CD14-positive monocyte (primary cell): ENCODE measurements around the gene ATP5F1E. TPM values are rescaled to one million over a fixed set of nuclear protein-coding genes. Genes with fewer than 3 reads are reported as not detected.
A peak's percentile ranks its signal among the peaks of the same experiment; 100 is the strongest.

Experiments used
- DNase-seq, 3 donors: peaks; one replicate each; pipeline ENCODE4 v3.0.0-alpha.2; 2011 to 2022
- H2AFZ ChIP-seq: 2 replicates; pipeline ENCODE4 v1.6.0; 2012; ENCODE audit warnings: mild to moderate bottlenecking, low read depth, low read length, inconsistent platforms; ENCODE audit not compliant: insufficient read depth, poor library complexity, severe bottlenecking
- H3K27ac ChIP-seq, 2 donors: 1 replicate in 1 of 2; 2 replicates in 1 of 2; pipeline ENCODE4 v1.5.1; 2012 to 2013; ENCODE audit warnings: low read length in 2 of 2, control low read depth in 1 of 2, inconsistent platforms in 1 of 2, low read depth in 1 of 2, mild to moderate bottlenecking in 1 of 2
- H3K27me3 ChIP-seq, 2 donors: one replicate each; pipeline versions ENCODE4 v1.6.0 to v1.6.1; 2011 to 2013; ENCODE audit warnings: low read length in 2 of 2; ENCODE audit not compliant: control insufficient read depth in 2 of 2, insufficient read depth in 2 of 2
- H3K36me3 ChIP-seq, 2 donors: replicated peaks in 1 of 2; 1 replicate in 1 of 2; 2 replicates in 1 of 2; pipeline versions ENCODE4 v1.5.1 to v1.6.1; 2012 to 2013; ENCODE audit warnings: low read length in 2 of 2, control low read depth in 1 of 2, inconsistent platforms in 1 of 2, mild to moderate bottlenecking in 1 of 2; ENCODE audit not compliant: insufficient read depth in 2 of 2, control insufficient read depth in 1 of 2
- H3K4me1 ChIP-seq, 2 donors: 1 replicate in 1 of 2; 2 replicates in 1 of 2; pipeline versions ENCODE4 v1.5.1 to v1.6.1; 2012 to 2013; ENCODE audit warnings: low read length in 2 of 2, control low read depth in 1 of 2, inconsistent platforms in 1 of 2, mild to moderate bottlenecking in 1 of 2, moderate library complexity in 1 of 2; ENCODE audit not compliant: insufficient read depth in 2 of 2, control insufficient read depth in 1 of 2
- H3K4me2 ChIP-seq: replicated peaks from 2 replicates; pipeline ENCODE3; 2012; ENCODE audit warnings: low read length, moderate library complexity, mild to moderate bottlenecking; ENCODE audit not compliant: poor library complexity, severe bottlenecking; ENCODE audit errors: extremely low read depth
- H3K4me3 ChIP-seq, 3 experiments: fragments of 200-600 bp in 1 of 3; sonication (generic) in 1 of 3; replicated peaks in 1 of 3; 1 replicate in 2 of 3; 2 replicates in 1 of 3; pipeline ENCODE4 v1.5.1; 2011 to 2013; ENCODE audit warnings: low read length in 3 of 3, mild to moderate bottlenecking in 3 of 3, control low read depth in 2 of 3, low read depth in 2 of 3, inconsistent platforms in 1 of 3, moderate library complexity in 1 of 3
- H3K79me2 ChIP-seq: 2 replicates; pipeline ENCODE4 v1.6.0; 2012; ENCODE audit warnings: mild to moderate bottlenecking, control low read depth, inconsistent platforms, low read length, moderate library complexity; ENCODE audit not compliant: insufficient read depth
- H3K9ac ChIP-seq: 2 replicates; pipeline ENCODE4 v1.6.0; 2017; ENCODE audit warnings: low read length, mild to moderate bottlenecking; ENCODE audit not compliant: insufficient read depth, poor library complexity, severe bottlenecking
- H3K9me3 ChIP-seq, 2 donors: replicated peaks in 1 of 2; 1 replicate in 1 of 2; 2 replicates in 1 of 2; pipeline versions ENCODE4 v1.5.1 to v1.6.1; 2012 to 2013; ENCODE audit warnings: low read length in 2 of 2, control low read depth in 1 of 2; ENCODE audit not compliant: control insufficient read depth in 1 of 2, insufficient read depth in 1 of 2
- H4K20me1 ChIP-seq: 2 replicates; pipeline ENCODE4 v1.6.0; 2012; ENCODE audit warnings: mild to moderate bottlenecking, low read length, control low read depth, moderate library complexity; ENCODE audit not compliant: insufficient read depth
- H3K27ac Mint-ChIP-seq, 7 donors: one replicate each; pipeline ENCODE4 v1.8.0; 2020; ENCODE audit warnings: mild to moderate bottlenecking in 7 of 7, mixed read lengths in 7 of 7, moderate library complexity in 6 of 7, inconsistent platforms in 2 of 7
- H3K27me3 Mint-ChIP-seq, 3 donors: one replicate each; pipeline ENCODE4 v1.8.0; 2021 to 2022; ENCODE audit warnings: low read depth in 3 of 3, mild to moderate bottlenecking in 3 of 3, mixed read lengths in 3 of 3, moderate library complexity in 3 of 3, inconsistent platforms in 1 of 3
- H3K36me3 Mint-ChIP-seq, 2 donors: one replicate each; pipeline ENCODE4 v1.8.0; 2020; ENCODE audit warnings: mixed read lengths in 2 of 2, inconsistent platforms in 1 of 2, mild to moderate bottlenecking in 1 of 2
- H3K4me1 Mint-ChIP-seq: one replicate; pipeline ENCODE4 v1.8.0; 2020; ENCODE audit warnings: mild to moderate bottlenecking, mixed read lengths
- H3K4me3 Mint-ChIP-seq, 2 donors: one replicate each; pipeline ENCODE4 v1.8.0; 2020; ENCODE audit warnings: mild to moderate bottlenecking in 2 of 2, mixed read lengths in 2 of 2, moderate library complexity in 1 of 2
- H3K9me3 Mint-ChIP-seq, 7 donors: one replicate each; pipeline ENCODE4 v1.8.0; 2020 to 2022; ENCODE audit warnings: mixed read lengths in 7 of 7, mild to moderate bottlenecking in 6 of 7, moderate library complexity in 6 of 7, inconsistent platforms in 2 of 7
- CTCF ChIP-seq: fragments of 200-600 bp; IDR thresholded peaks from one replicate; pipeline ENCODE4 v1.8.0; 2022; ENCODE audit warnings: antibody characterized with exemption, mild to moderate bottlenecking
- WGBS: methylation state at CpG from one replicate; pipeline ENCODE4 v1.1.5; 2013; ENCODE audit warnings: missing lambda C conversion rate; ENCODE audit not compliant: insufficient coverage; 5-methylcytosine and 5-hydroxymethylcytosine counted together
- intact Hi-C, 2 donors: fragments of 100-400 bp; cut with micrococcal nuclease; formaldehyde crosslinking; loops; one replicate each; pipeline versions ENCODE4 v1.15.0 to v1.15.1; 2023
- polyA plus RNA-seq, 3 donors: library from polyadenylated mRNA; depleted of rRNA in 1 of 3; unstranded in 2 of 3; stranded (reverse) in 1 of 3; fragments of 300-500 nt in 2 of 3; fragments of >200 nt in 1 of 3; fragmentation: Illumina TruSeq in 2 of 3; gene quantifications; 1 replicate in 2 of 3; 2 replicates in 1 of 3; pipeline ENCODE4 v1.2.3, GENCODE V29; 2012 to 2021

ATP5F1E gene
- polyA plus RNA-seq, 3 donors, result 39.0 to 105 (median 102) TPM

GRCh38 chr20:59030911-59031563 lies 1.1 kb downstream of the ATP5F1E start:
- no peaks in the 10 kb centered on the region for H3K27me3 ChIP-seq
- H3K9ac ChIP-seq, result peak overlapping the region; percentile 83
- peaks cover 23 to 41% of the 10 kb centered on the region in 2 donors for H3K4me1 ChIP-seq
- peaks cover 64 to 66% of the 10 kb centered on the region in 2 donors for H3K36me3 Mint-ChIP-seq
- peak overlapping the region; percentile 52 to 83 (median 79) for H3K4me3 ChIP-seq
- peaks cover 48 to 69% of the 10 kb centered on the region in 2 donors for H3K36me3 ChIP-seq
- DNase-seq, result no peak
- H3K27ac Mint-ChIP-seq, result peak overlapping the region in 6 of 7 donors; percentile 93 to 99 (median 96)
- H3K9me3 ChIP-seq, result no peaks in the 10 kb centered on the region
- H4K20me1 ChIP-seq, result peaks cover 55% of the 10 kb centered on the region
- H3K27ac ChIP-seq, result peak overlapping the region in 1 of 2 donors; percentile 88
- peak overlapping the region; percentile 94 to 97 for H3K4me3 Mint-ChIP-seq
- H3K79me2 ChIP-seq, result peaks cover 61% of the 10 kb centered on the region
- no peak for TF ChIP-seq CTCF
- H3K27me3 Mint-ChIP-seq, result peaks cover 0 to 2% (median 0%) of the 10 kb centered on the region in 3 donors
- WGBS, result 83% methylated on average over 4 of the region's 7 CpGs
- H3K4me2 ChIP-seq, result peak overlapping the region; percentile 78
- H3K4me1 Mint-ChIP-seq, result peaks cover 50% of the 10 kb centered on the region
- no peak overlapping the region for H2AFZ ChIP-seq
- intact Hi-C loops, result loop anchor here (5.0 to 10.0 kb wide), 3 partner anchors 46 to 139 kb away; partner anchors contain the start of gene NELFCD (in 1 of the 2)
- H3K9me3 Mint-ChIP-seq, result no peaks in the 10 kb centered on the region

DNA sequence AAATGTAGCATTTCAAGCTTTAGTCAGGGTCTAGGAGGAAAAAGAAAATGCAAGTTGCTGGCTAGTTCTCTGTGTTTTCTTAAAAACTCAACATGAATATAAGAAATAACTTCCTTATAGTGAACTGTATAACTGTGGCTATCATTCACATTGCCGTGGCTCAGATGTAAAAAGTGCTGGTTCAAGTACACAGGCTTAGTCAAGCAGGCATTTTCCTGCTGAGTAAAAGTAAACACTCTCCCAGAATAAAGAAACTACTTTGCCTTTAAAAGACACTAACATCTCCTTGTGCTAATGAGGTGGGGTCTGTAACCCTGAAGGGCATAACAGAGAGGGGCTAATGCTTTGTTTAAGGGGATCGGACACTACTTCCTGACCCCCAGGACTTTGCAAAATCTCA lies 3.3 kb downstream of the ATP5F1E start:
- WGBS, result 60% methylated on average over 1 of the region's 2 CpGs
- Histone ChIP-seq H3K9me3 (no peaks in the 10 kb centered on the region), H3K79me2 (peaks cover 82% of the 10 kb centered on the region), H3K4me2 (no peak overlapping the region), H3K36me3 (peaks cover 57 to 70% of the 10 kb centered on the region in 2 donors), H3K27me3 (no peaks in the 10 kb centered on the region), H3K27ac (peak overlapping the region in 1 of 2 donors; percentile 27), H3K4me3 (no peak overlapping the region), H2AFZ (no peak overlapping the region), H3K9ac (no peak overlapping the region), H4K20me1 (peaks cover 78% of the 10 kb centered on the region), H3K4me1 (peaks cover 23 to 41% of the 10 kb centered on the region in 2 donors)
- no peak for DNase-seq
- no peaks in the 10 kb centered on the region for H3K9me3 Mint-ChIP-seq
- intact Hi-C loops, result loop anchor here in 1 of 2 donors (5.0 kb wide), 1 partner anchor 37 kb away; no protein-coding TSS in a partner anchor
- peaks cover 0 to 2% (median 0%) of the 10 kb centered on the region in 3 donors for H3K27me3 Mint-ChIP-seq
- H3K36me3 Mint-ChIP-seq, result peaks cover 69% of the 10 kb centered on the region in 2 donors
- TF ChIP-seq CTCF, result no peak
- H3K27ac Mint-ChIP-seq, result peak overlapping the region in 2 of 7 donors; percentile 38 to 64
- H3K4me1 Mint-ChIP-seq, result peaks cover 51% of the 10 kb centered on the region
- H3K4me3 Mint-ChIP-seq, result no peak overlapping the region
